CD4-positive, alpha-beta T cell (primary cell): Measurements from ENCODE around the gene RELCH. TPM values are rescaled to one million over a fixed set of nuclear protein-coding genes. Genes with fewer than 3 reads are reported as not detected.

Experiments
- ATAC-seq: fragments of 200-7000 bp; cut with Tn5 transposase; one replicate; pipeline ENCODE4 v1.10.0; 2022; ENCODE audit warnings: mild to moderate bottlenecking; ENCODE audit not compliant: poor library complexity
- CTCF ChIA-PET: fragments of 350-600 bp; sonication (Branson Sonifier 250); formaldehyde crosslinking; loops from one replicate; lab custom pipeline; 2021; ENCODE audit warnings: antibody characterized with exemption, inconsistent platforms; lab: Charles Lee
- POLR2A ChIA-PET: fragments of 350-600 bp; sonication (Branson Sonifier 250); formaldehyde crosslinking; loops from one replicate; lab custom pipeline; 2021; ENCODE audit warnings: antibody characterized with exemption, inconsistent platforms; lab: Charles Lee
- DNase-seq, 14 experiments: peaks; one replicate each; pipeline ENCODE4 v3.0.0-alpha.2; 2013 to 2020; ENCODE audit warnings: mixed read lengths in 2 of 14
- H3K27ac ChIP-seq, 2 donors: one replicate each; pipeline versions ENCODE4 v1.5.1 to v1.7.0; 2013; ENCODE audit warnings: low read length in 2 of 2, low read depth in 1 of 2, mild to moderate bottlenecking in 1 of 2
- H3K27me3 ChIP-seq, 2 experiments: 1 replicate in 1 of 2; 2 replicates in 1 of 2; pipeline versions ENCODE4 v1.6.1 to v1.7.0; 2013; ENCODE audit warnings: low read length in 2 of 2, control low read depth in 1 of 2, mild to moderate bottlenecking in 1 of 2, moderate library complexity in 1 of 2; ENCODE audit not compliant: insufficient read depth in 2 of 2, control insufficient read depth in 1 of 2
- H3K36me3 ChIP-seq: one replicate; pipeline ENCODE4 v1.6.1; 2013; ENCODE audit warnings: low read length, control low read depth; ENCODE audit not compliant: insufficient read depth
- H3K4me1 ChIP-seq: one replicate; pipeline ENCODE4 v1.6.1; 2013; ENCODE audit warnings: low read length, control low read depth; ENCODE audit not compliant: insufficient read depth
- H3K4me3 ChIP-seq: one replicate; pipeline ENCODE4 v1.5.1; 2013; ENCODE audit warnings: mild to moderate bottlenecking, low read length, moderate library complexity
- H3K9me3 ChIP-seq, 2 experiments: 1 replicate in 1 of 2; 2 replicates in 1 of 2; pipeline versions ENCODE4 v1.6.1 to v1.7.0; 2013; ENCODE audit warnings: low read length in 2 of 2, mild to moderate bottlenecking in 2 of 2, control low read depth in 1 of 2, moderate library complexity in 1 of 2; ENCODE audit not compliant: control insufficient read depth in 1 of 2, insufficient read depth in 1 of 2
- H3K27ac Mint-ChIP-seq: one replicate; pipeline ENCODE4 v1.8.0; 2020; ENCODE audit warnings: mixed read lengths
- H3K27me3 Mint-ChIP-seq: one replicate; pipeline ENCODE4 v1.8.0; 2021; ENCODE audit warnings: mixed read lengths
- H3K36me3 Mint-ChIP-seq: one replicate; pipeline ENCODE4 v1.8.0; 2021; ENCODE audit warnings: low read depth, mixed read lengths
- H3K4me1 Mint-ChIP-seq: one replicate; pipeline ENCODE4 v1.8.0; 2021; ENCODE audit warnings: low read depth, mixed read lengths
- H3K4me3 Mint-ChIP-seq: one replicate; pipeline ENCODE4 v1.8.0; 2020; ENCODE audit warnings: mild to moderate bottlenecking, mixed read lengths
- H3K9me3 Mint-ChIP-seq: one replicate; pipeline ENCODE4 v1.8.0; 2020; ENCODE audit warnings: mixed read lengths
- intact Hi-C, 2 experiments: fragments of 100-400 bp; cut with DNase I in 1 of 2; cut with micrococcal nuclease in 1 of 2; formaldehyde crosslinking; loops; one replicate each; pipeline versions ENCODE4 v1.15.1 to v1.9.0; 2023 to 2025; cut with DNase I, micrococcal nuclease
- total RNA-seq, 174 experiments: library from RNA in 2 of 174; stranded (reverse) in 2 of 174; gene quantifications; one replicate each; pipeline ENCODE4 v1.2.3 and lab custom pipeline; 2021 to 2026
- TF ChIP-seq, protein P1 (sequence below): fragments of 200-600 bp; IDR thresholded peaks from one replicate; pipeline ENCODE4 v1.8.0; 2022; ENCODE audit warnings: antibody characterized with exemption, mild to moderate bottlenecking

The RELCH gene
- total RNA-seq, 2 experiments from 2014 or later = 39.6 to 44.3 TPM

DNA sequence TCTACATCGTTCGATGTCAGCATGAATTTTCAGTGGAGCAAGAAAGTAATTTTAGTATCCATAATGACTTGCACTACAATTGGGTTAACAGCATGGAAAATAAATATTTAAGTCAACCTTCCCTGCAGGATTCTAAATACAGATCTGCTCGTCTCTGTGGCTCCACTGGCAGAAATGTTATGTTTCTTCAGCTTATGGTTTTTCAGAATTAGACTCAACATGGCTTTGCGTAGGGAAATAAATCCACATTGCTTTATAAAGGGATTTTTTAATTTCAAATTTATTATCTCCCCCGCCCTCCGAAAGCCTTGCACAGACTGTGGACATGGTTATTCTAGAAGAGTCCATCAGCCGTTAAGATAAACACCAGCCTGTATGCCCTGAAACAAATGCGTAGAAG lies 156.3 kb downstream of the RELCH start:
- H3K4me1 Mint-ChIP-seq = no peaks in the 10 kb centered on the region
- DNase-seq (no peak), ATAC-seq (no peak)
- no peak overlapping the region for H3K4me3 Mint-ChIP-seq
- Histone ChIP-seq H3K36me3 (no peaks in the 10 kb centered on the region), H3K27ac (no peak overlapping the region), H3K9me3 (no peaks in the 10 kb centered on the region), H3K4me1 (no peaks in the 10 kb centered on the region), H3K27me3 (peaks cover 5 to 6% of the 10 kb centered on the region in 2 experiments), H3K4me3 (no peak overlapping the region)
- TF ChIP-seq, protein P1, sequence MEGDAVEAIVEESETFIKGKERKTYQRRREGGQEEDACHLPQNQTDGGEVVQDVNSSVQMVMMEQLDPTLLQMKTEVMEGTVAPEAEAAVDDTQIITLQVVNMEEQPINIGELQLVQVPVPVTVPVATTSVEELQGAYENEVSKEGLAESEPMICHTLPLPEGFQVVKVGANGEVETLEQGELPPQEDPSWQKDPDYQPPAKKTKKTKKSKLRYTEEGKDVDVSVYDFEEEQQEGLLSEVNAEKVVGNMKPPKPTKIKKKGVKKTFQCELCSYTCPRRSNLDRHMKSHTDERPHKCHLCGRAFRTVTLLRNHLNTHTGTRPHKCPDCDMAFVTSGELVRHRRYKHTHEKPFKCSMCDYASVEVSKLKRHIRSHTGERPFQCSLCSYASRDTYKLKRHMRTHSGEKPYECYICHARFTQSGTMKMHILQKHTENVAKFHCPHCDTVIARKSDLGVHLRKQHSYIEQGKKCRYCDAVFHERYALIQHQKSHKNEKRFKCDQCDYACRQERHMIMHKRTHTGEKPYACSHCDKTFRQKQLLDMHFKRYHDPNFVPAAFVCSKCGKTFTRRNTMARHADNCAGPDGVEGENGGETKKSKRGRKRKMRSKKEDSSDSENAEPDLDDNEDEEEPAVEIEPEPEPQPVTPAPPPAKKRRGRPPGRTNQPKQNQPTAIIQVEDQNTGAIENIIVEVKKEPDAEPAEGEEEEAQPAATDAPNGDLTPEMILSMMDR = no peak
- H3K27me3 Mint-ChIP-seq = peaks cover 11% of the 10 kb centered on the region
- no peaks in the 10 kb centered on the region for H3K36me3 Mint-ChIP-seq
- no peaks in the 10 kb centered on the region for H3K9me3 Mint-ChIP-seq
- ChIA-PET CTCF (interaction anchor here (1.3 kb wide), 1 partner anchor 83 kb away, joined by 3 read pairs; no protein-coding TSS in a partner anchor), POLR2A (interaction anchor here (1.4 kb wide), 1 partner anchor 13 kb away, joined by 3 read pairs; no protein-coding TSS in a partner anchor)
- no peak overlapping the region for H3K27ac Mint-ChIP-seq
- intact Hi-C loops = no loop called here

DNA sequence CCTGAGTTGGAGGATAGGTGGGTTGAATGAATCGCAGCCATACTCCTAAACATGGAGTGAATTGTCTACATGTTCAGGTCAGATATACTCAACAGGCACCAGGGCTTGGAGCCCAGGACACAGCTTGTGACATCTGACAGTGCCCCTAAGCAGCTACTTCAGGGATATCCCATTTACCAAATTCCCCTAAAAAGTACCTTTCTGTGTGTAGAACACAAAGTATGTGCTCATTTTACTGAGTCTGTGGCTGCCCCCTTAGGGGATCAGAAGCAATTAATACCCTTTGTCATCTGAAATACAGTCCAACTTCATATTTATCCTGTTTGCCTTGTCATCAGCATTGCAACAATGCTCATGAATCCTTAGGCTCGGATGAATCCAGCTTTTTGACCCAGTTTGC lies 158.9 kb downstream of the RELCH start:
- ATAC-seq (no peak), DNase-seq (no peak)
- Mint-ChIP-seq H3K27me3 (no peaks in the 10 kb centered on the region), H3K4me1 (no peaks in the 10 kb centered on the region), H3K4me3 (no peak overlapping the region), H3K36me3 (no peaks in the 10 kb centered on the region), H3K9me3 (no peaks in the 10 kb centered on the region), H3K27ac (no peak overlapping the region)
- TF ChIP-seq, protein P1 = no peak
- H3K4me3 ChIP-seq = no peak overlapping the region
- no peaks in the 10 kb centered on the region for H3K9me3 ChIP-seq
- peaks cover 0 to 6% of the 10 kb centered on the region in 2 experiments for H3K27me3 ChIP-seq
- CTCF ChIA-PET = no interaction called here
- intact Hi-C loops = no loop called here
- no peak overlapping the region for H3K27ac ChIP-seq
- POLR2A ChIA-PET = no interaction called here
- H3K4me1 ChIP-seq = no peaks in the 10 kb centered on the region
- no peaks in the 10 kb centered on the region for H3K36me3 ChIP-seq

DNA sequence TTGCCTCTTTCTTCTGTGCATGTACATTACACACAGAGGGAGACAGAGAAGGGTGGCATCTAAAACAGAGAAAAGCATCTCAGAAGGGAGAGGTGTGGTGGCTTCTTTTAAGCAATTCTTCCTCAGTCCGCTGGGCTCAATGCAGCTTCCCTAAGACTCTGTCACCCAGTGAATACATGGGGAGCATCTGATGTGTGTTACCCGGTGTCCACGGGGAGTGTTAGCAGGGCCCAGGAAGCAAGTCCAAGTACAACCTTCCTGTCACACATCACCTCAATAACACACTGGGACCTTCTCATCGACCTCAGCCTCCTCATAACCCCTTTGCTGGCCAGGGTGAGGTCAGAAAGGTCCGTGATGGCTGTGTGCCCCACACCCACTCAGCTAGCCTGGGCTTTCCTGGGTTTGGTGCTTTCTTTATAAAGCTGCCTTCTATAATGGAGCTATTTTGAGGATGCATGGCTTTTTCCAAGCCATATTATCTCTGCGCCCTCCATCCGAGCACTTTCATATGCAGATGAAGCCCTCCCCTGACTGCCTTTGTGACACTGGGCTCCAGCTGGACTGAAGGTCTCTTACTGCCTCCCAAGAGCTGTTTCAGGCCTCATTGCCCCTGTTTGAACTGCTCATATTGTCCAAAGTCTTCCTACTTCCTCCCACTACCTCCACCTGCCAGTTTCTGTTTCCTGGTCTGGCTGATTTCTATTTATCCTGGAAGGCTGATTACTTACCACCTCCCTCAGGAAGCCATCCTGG lies 159.5 kb downstream of the RELCH start:
- Mint-ChIP-seq H3K4me1 (no peaks in the 10 kb centered on the region), H3K27me3 (no peaks in the 10 kb centered on the region), H3K9me3 (no peaks in the 10 kb centered on the region), H3K4me3 (no peak overlapping the region), H3K36me3 (no peaks in the 10 kb centered on the region), H3K27ac (no peak overlapping the region)
- Histone ChIP-seq H3K27ac (no peak overlapping the region), H3K4me3 (no peak overlapping the region), H3K27me3 (peaks cover 0 to 5% of the 10 kb centered on the region in 2 experiments), H3K4me1 (no peaks in the 10 kb centered on the region), H3K36me3 (no peaks in the 10 kb centered on the region), H3K9me3 (no peaks in the 10 kb centered on the region)
- ChIA-PET POLR2A (no interaction called here), CTCF (no interaction called here)
- ATAC-seq (no peak), DNase-seq (no peak)
- TF ChIP-seq, protein P1 = no peak
- intact Hi-C loops = no loop called here
